AG10803 (cell line): ENCODE data around the gene IFNL4.
A peak's percentile ranks its signal among the peaks of the same experiment; 100 is the strongest.

Source experiments
- DNase-seq: peaks from one replicate; pipeline ENCODE4 v3.0.0; 2010; ENCODE audit warnings: low read depth
- H3K4me3 ChIP-seq: 2 replicates; pipeline ENCODE4 v1.5.1; 2011; ENCODE audit warnings: mild to moderate bottlenecking, low read length, control low read depth
- CTCF ChIP-seq: conservative IDR thresholded peaks from 2 replicates; pipeline ENCODE4 v1.5.1; 2011; ENCODE audit warnings: mild to moderate bottlenecking, low read length, control low read depth, inconsistent platforms

IFNL4 gene

DNA sequence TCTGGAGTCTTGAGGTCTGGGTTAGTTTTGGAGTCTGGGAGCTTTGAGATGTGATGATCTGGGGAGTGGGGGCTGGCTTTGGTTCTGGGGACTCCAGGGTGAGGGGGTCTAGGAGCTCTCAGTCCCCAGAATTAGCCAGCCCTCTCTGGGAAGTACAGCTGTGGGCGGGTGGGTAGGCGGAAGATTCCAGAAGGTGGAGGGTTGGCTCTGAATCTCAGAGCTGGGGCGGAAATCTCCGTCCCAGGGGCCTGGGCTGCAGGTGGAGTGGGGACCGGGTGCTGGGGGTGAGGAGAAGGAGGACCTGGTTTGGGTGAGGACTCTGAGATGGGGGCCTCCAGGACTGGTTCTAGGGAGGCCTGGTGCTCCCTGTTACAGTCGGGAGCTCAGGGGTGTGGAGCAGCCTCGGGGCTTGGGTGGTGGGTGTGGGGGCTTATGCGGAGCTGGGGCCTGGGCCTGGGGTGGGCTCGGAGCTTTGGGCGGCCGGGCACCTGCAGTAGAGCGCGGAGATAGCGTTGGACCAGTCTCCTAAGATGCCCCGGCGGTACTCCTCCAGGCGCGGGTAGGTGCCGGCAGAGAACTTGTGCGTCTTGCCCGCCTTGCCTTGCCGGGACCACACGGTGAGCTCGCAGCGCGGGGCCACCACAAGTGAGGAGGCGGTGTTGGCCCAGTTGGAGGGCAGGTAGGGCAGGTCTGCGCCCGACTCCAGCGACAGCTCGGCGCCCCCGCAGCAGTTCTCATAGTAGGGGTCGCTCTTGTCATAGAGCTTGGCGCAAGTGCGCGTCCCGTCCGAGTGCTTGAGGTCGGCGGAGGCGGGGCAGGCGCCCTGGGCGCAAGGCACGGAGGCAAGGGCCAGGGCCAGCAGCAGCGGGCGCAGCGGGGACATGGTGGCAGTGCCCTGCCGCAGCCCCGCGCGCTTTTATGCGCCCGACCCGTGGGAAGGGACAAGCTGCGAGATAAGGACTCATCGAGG lies 45.0 kb downstream of the IFNL4 start, which contains the start of gene SYCN:
SYCN (minus strand) TSS at position 892 of the 970 bp plus-strand sequence; CDS start at position 883, 9 bp downstream.
- no peak within 1 kb of the TSS for H3K4me3 ChIP-seq
- DNase-seq, result no peak
- TF ChIP-seq CTCF, result no peak

DNA sequence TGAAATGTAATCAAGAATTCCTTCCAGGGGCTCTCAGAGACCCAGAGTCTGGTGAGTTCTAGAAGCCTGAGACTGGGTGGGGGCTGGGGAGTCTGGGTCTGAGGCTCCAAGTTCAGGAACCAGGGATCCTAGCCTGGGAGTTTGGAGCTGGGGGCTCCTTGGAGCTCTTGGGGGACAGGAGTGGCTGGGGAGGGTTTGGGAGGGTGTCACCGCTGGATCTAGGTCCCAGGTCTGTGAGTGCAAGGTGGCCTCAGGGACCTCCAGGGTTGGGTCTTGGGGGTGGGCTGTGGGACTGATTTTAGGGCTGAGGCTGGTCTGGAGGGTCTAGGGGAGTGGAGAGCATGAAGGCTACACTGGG lies 45.7 kb downstream of the IFNL4 start:
- TF ChIP-seq CTCF, result no peak
- no peak for DNase-seq
- no peak overlapping the region for H3K4me3 ChIP-seq

- DNase-seq, result no peak
- no peak overlapping the region for H3K4me3 ChIP-seq
- TF ChIP-seq CTCF, result no peak
Measured at GRCh38 chr19:39200803-39201115, 47.9 kb downstream of the IFNL4 start.

GRCh38 chr19:39200066-39200802 lies 48.4 kb downstream of the IFNL4 start:
- H3K4me3 ChIP-seq, result no peak overlapping the region
- TF ChIP-seq CTCF, result no peak
- no peak for DNase-seq

DNA sequence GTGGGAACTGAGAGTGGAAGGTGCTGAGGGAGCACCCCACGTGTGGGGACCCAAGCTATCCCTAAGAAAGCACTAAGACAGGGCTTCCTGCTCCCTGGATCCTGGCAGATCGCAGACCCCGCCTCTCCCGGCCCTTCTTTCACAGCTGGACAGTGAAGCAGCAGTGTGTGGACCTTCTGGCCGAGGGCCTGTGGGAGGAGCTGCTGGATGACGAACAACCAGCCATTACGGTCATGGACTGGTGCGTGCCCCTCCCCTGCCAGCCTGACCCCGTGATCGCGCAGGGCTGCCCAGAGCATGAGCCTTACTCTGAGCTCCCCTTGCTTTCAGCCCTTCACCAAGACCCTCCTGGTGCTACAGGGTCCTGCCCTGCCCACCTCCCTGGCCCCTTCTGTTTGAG lies 49.6 kb downstream of the IFNL4 start:
- TF ChIP-seq CTCF, result no peak
- no peak overlapping the region for H3K4me3 ChIP-seq
- DNase-seq, result peak; percentile 40

- no peak overlapping the region for H3K4me3 ChIP-seq
- TF ChIP-seq CTCF, result no peak
- no peak for DNase-seq
Measured at GRCh38 chr19:39197808-39198207, 50.8 kb downstream of the IFNL4 start.
